AG09309 (cell line): ENCODE results near the gene MAP2K6.

Experiments used
- DNase-seq: peaks from one replicate; pipeline ENCODE4 v3.0.0-alpha.2; 2010; ENCODE audit warnings: low read depth
- H3K4me3 ChIP-seq: 2 replicates; pipeline ENCODE4 v1.5.1; 2011; ENCODE audit warnings: mild to moderate bottlenecking, low read depth, low read length, moderate library complexity; ENCODE audit not compliant: control insufficient read depth
- CTCF ChIP-seq: IDR thresholded peaks from 2 replicates; pipeline ENCODE4 v1.5.1; 2011; ENCODE audit warnings: mild to moderate bottlenecking, low read depth, low read length, inconsistent platforms; ENCODE audit not compliant: insufficient read depth, control insufficient read depth; ENCODE audit errors: missing control alignments

The MAP2K6 gene

GRCh38 chr17:69552986-69553667 lies 138.6 kb downstream of the MAP2K6 start:
- no peak for TF ChIP-seq CTCF
- no peak overlapping the region for H3K4me3 ChIP-seq
- no peak for DNase-seq

GRCh38 chr17:69555056-69555455 lies 140.6 kb downstream of the MAP2K6 start:
- H3K4me3 ChIP-seq = no peak overlapping the region
- DNase-seq = no peak
- TF ChIP-seq CTCF = no peak

- no peak for TF ChIP-seq CTCF
- DNase-seq = no peak
- no peak overlapping the region for H3K4me3 ChIP-seq
Observed at GRCh38 chr17:69557339-69557738, 142.8 kb downstream of the MAP2K6 start.

- TF ChIP-seq CTCF = no peak
- no peak for DNase-seq
- H3K4me3 ChIP-seq = no peak overlapping the region
Observed at GRCh38 chr17:69558796-69559195, 144.3 kb downstream of the MAP2K6 start.

- no peak for TF ChIP-seq CTCF
- no peak for DNase-seq
- H3K4me3 ChIP-seq = no peak overlapping the region
Observed at GRCh38 chr17:69560987-69561441, 146.5 kb downstream of the MAP2K6 start.

- TF ChIP-seq CTCF = no peak
- no peak for DNase-seq
- H3K4me3 ChIP-seq = no peak overlapping the region
Observed at GRCh38 chr17:69561462-69561861, 147.0 kb downstream of the MAP2K6 start.
